Frontal cortex (tissue), 4 donors: ENCODE measurements around the gene C7orf33. TPM values are rescaled to one million over a fixed set of nuclear protein-coding genes. Genes with fewer than 3 reads are reported as not detected.
"Not testable (repeated sequence)": the region's sequence is repeated elsewhere in the genome, so short reads cannot be mapped to it uniquely, and the experiment has no call there.

Source experiments
- DNase-seq, 2 donors: peaks; one replicate each; pipeline ENCODE4 v3.0.0; 2012; ENCODE audit warnings: low spot score in 2 of 2
- FAIRE-seq: peaks from 2 replicates; lab custom pipeline; 2012; peaks lifted over from hg19 to GRCh38; lab: Jason Lieb, UNC
- total RNA-seq: library from RNA; depleted of rRNA; stranded (reverse); fragments of >200 nt; gene quantifications from one replicate; pipeline ENCODE4 v1.2.3, GENCODE V29; 2014
- donor health status: control.
- donor health status: control.
- donor health status: control.

Gene C7orf33
- not detected for total RNA-seq

DNA sequence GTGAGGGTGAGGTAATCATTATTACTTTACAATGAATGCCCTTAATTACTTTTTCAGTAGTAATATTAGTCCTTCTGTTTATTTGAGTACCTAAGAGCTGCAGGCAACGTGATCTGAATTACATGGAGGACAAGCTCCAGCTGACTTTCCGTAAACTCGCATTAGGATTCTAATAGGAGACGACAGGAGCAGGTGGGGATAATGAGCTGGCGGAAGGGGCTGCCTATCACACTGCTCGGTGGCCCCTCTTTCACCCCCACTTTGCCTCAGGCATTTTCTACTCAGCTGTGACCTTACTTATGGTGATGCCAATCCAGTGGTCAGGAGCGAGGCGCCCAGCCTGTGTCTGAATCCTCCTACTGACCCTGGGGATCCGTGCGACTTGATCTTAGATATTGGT, at the start of gene C7orf33:
TSS of gene C7orf33 (plus strand) at position 296 of the 400 bp plus-strand sequence. CDS start 160 bp downstream, outside the sequence.
- no peak for DNase-seq

DNA sequence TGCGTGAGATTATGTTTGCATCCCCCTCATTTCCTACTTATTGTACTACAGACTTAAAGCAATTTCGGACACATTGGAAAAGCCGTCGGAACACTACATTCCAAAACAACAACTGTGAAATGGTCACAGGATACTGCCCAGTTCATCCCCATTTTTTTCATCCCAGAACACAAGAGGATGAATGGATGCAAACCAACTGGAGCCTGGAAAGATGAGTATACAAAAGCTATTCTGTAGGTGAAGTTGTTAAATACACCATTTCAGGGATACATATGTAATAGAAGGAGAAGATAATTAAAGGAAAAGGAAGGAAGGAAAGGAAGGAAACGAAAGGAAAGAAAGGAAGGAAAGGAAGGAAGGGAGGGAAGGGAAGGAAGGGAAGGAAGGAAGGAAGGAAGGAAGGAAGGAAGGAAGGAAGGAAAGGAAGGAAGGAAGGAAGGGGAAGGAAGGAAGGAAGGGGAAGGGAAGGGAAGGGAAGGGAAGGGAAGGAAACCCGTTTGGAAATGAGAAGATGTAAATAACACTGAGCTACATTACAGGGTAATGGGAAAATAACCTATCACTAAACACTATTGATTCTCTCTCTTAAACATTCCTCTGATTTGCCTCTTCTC, 48.6 kb upstream of the C7orf33 start:
- DNase-seq (no peak), FAIRE-seq (no peak)

More for the DNA sequence above, at the start of gene C7orf33:
- no peak for FAIRE-seq

DNA sequence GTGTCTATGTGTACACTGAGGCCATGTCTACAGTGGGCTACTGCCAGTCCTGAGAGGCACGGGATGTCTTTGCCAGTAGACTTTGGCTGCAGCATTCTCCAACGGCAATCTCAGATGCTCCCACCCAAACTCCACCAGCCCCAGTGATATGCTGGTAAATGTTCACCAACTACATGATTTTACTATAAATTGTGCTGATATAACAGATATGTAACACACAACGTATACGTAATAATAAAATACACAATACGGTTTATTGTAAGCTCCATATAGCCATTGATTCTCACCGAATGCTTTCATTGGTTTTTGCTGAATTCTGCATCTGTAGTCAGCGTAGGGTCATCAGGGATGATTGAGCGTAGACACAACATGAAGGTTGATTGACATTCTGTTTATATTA, 47.3 kb upstream of the C7orf33 start:
- FAIRE-seq: no peak
- DNase-seq: no peak

GRCh38 chr7:148545172-148545571, 45.4 kb upstream of the C7orf33 start:
- no peak for FAIRE-seq

GRCh38 chr7:148545932-148546331, 44.6 kb upstream of the C7orf33 start:
- no peak for DNase-seq
- no peak for FAIRE-seq

More at GRCh38 chr7:148545172-148545571, 45.4 kb upstream of the C7orf33 start:
- DNase-seq: no peak

- DNase-seq: no peak
Measured at GRCh38 chr7:148546857-148547256, 43.7 kb upstream of the C7orf33 start.

DNA sequence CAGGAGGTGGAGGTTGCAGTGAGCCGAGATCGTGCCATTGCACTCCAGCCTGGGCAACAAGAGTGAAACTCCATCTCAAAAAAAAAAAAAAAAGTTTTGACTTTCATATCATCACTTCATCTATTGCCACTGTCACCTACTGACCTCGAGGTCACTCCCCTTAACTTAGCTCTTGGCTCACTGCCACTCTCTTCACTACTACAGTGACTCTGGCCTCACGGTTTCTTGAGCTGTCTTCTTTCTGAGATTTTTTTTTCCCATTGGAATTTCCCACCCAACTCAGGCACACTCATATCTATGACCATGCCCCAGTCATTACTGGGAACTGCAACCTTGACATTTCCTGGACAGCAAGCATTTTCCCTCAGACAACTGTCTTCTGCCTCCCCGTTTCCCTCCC, 42.6 kb upstream of the C7orf33 start:
- FAIRE-seq (no peak), DNase-seq (no peak)

More at GRCh38 chr7:148546857-148547256, 43.7 kb upstream of the C7orf33 start:
- FAIRE-seq: no peak

- FAIRE-seq (no peak), DNase-seq (no peak)
Measured at GRCh38 chr7:148553979-148554378, 36.6 kb upstream of the C7orf33 start.

GRCh38 chr7:148556892-148557291, 33.7 kb upstream of the C7orf33 start:
- DNase-seq: no peak

GRCh38 chr7:148558914-148559313, 31.7 kb upstream of the C7orf33 start:
- no peak for DNase-seq
- FAIRE-seq: no peak

More at GRCh38 chr7:148556892-148557291, 33.7 kb upstream of the C7orf33 start:
- FAIRE-seq: no peak

GRCh38 chr7:148561099-148561498, 29.5 kb upstream of the C7orf33 start:
- FAIRE-seq: no peak

DNA sequence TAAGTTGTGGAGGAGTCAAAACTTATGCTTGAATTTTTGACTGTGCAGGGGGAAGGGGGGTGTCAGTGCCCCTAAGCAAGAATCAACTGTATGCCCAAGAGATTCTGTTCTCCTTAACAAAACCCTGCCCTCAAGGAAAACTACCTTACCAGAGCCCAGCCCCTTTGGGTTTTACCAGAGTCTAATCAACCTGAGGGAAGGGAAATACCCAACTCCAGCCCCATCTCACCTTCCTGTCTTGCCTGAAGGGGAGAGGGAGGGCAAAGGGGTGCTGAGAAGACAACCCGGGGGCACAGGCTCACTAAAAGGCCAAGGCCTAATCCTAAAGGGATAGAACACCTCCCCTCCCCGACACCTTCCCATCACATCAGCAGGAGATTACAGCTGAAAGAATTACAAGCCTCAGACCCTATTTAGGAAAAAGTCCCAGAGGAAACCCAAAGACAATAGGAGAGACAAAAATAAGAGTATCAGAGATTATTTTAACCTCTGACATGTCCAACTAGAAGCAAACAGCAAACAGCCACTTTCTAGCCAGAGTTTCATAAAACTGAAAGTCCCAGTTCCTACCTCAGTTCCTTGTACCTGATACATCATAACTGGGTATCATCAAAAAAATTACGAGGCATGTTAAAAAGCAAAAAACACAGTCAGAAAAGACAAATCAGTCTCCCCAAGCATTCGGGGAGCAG, 26.8 kb upstream of the C7orf33 start:
- no peak for FAIRE-seq

More at GRCh38 chr7:148561099-148561498, 29.5 kb upstream of the C7orf33 start:
- DNase-seq: no peak

DNA sequence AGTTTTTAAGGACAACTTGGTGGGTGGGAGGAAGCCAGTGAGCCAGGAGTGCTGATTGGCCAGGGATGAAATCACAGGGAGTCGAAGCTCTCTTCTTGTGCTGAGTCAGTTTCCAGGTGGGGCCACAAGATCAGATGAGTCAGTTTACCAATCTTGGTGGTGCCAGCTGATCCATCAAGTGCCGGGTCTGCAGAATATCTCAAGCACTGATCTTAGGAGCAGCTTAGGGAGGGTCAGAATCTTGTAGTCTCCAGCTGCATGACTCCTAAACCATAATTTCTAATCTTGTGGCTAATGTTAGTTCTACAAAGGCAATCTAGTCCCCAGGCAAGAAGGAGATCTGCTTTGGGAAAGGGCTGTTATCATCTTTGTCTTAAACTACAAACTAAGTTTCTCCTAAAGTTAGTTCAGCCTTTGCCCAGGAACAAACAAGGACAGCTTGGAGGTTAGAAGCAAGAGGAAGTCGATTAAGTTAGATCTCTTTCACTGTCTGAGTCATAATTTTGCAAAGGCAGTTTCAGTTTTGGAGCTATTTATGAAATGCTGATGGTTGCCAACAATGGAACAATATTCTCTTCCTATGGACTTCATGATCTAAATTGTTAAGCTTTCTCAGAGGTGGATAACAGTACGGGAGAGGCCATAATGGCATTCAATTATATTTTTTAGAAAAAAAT, 26.2 kb upstream of the C7orf33 start:
- DNase-seq, FAIRE-seq: not testable (repeated sequence)

More for the DNA sequence above, 26.8 kb upstream of the C7orf33 start:
- no peak for DNase-seq

- FAIRE-seq (peak; percentile 54), DNase-seq (no peak)
Measured at GRCh38 chr7:148566736-148567135, 23.8 kb upstream of the C7orf33 start.

DNA sequence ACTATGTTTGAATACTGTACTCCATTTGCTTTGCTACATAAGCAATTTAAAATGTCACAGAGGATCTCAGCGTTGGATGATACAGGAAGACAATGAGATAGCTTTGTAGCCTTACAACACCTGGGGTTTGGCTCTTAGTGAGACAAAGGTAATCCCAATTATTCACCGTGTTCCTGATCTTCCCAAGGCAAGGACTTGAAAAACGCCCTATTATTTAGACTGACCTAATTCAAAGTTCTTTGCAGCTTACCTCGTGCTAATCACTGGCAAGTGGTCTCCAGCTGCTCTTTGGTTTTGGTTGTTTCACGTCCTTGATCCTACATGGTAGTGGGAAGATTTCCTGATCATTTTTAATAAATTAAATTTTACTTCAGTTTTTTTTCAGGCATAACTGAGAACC, 23.0 kb upstream of the C7orf33 start:
- no peak for DNase-seq
- no peak for FAIRE-seq

- FAIRE-seq (no peak), DNase-seq (no peak)
Measured at GRCh38 chr7:148570510-148570909, 20.1 kb upstream of the C7orf33 start.

DNA sequence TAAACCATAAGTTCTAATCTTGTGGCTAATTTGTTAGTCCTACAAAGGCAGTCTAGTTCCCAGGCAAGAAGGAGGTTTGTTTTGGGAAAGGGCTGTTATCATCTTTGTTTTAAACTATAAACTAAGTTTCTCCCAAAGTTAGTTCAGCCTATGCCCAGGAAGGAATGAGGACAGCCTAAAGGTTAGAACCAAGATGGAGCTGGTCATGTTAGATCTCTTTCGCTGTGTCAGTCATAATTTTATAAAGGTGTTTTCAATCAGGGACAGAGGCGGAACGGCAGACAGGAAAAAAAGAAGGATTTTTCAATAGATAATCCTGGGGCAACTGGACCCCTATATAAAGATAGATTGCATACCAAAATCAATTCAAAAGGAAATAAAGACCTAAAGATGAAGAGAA, 19.6 kb upstream of the C7orf33 start:
- DNase-seq, FAIRE-seq: not testable (repeated sequence)

GRCh38 chr7:148571381-148571780, 19.2 kb upstream of the C7orf33 start:
- DNase-seq (no peak), FAIRE-seq (no peak)

DNA sequence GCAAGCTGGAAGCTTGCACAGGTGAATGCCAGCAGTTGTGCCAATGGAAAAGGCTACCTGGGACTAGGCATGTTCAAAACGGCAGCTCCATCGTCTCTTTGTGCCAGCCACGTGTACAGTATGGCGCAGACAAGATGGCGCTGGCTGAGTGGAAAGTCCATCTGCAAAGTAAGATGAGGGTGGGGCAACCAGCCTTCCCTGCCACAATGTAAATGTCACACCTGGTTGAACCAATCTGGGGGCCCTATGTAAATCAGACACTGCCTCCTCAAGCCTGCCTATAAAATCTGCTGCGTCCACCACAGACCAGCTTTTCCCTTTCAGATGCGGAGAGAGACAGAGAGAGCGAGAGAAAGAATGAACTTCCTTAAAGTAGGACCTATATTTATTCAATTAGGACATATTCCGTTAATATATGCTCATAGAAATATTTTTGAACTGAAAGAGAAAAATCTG, 18.5 kb upstream of the C7orf33 start:
- FAIRE-seq (no peak), DNase-seq (no peak)

DNA sequence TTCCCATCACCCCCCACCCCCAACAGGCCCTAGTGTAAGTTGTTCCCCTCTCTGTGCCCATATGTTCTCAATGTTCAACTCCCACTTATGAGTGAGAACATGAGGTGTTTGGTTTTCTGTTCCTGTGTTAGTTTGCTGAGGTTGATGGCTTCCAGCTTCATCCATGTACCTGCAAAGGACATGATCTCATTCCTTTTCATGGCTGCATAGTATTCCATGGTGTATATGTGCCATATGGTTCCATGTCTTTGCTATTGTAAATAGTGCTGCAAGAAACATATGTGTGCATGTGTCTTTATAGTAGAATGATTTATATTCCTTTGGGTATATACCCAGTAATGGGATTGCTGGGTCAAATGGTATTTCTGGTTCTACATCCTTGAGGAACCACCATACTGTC, 17.0 kb upstream of the C7orf33 start:
- not testable (repeated sequence) for DNase-seq, FAIRE-seq
